ENCODE results near the gene SLC9A8. TPM values are rescaled to one million over a fixed set of nuclear protein-coding genes. Genes with fewer than 3 reads are reported as not detected.
A peak's percentile ranks its signal among the peaks of the same experiment; 100 is the strongest.

SLC9A8 gene
- polyA plus RNA-seq, 1 experiment, result 2.3 TPM

- no peak for DNase-seq (ENCODE audit: low read depth, low spot score)
- Histone ChIP-seq H3K9me3 (ENCODE audit: control insufficient read depth, insufficient read depth, low read length) (no peaks in the 10 kb centered on the region), H3K27me3 (ENCODE audit: control insufficient read depth, insufficient read depth, low read length) (no peaks in the 10 kb centered on the region), H3K27ac (ENCODE audit: low read depth, low read length) (no peak overlapping the region), H3K4me3 (ENCODE audit: low read depth, low read length) (no peak overlapping the region)
- POLR2A ChIA-PET, result no interaction called here
- CTCF ChIA-PET, result interaction anchor here (5.1 kb wide), 1 partner anchor 15 kb away, joined by 29 read pairs; no protein-coding TSS in a partner anchor
- TF ChIP-seq CTCF (IDR thresholded peaks at IDR 0.05; ENCODE audit: low read depth, low read length), result no peak
These were observed 18.6 kb downstream of the SLC9A8 start for GRCh38 chr20:49831022-49831769.

GRCh38 chr20:49831770-49832631 lies 19.4 kb downstream of the SLC9A8 start:
- CTCF ChIA-PET, result interaction anchor here (5.1 kb wide), 1 partner anchor 14 kb away, joined by 29 read pairs; no protein-coding TSS in a partner anchor
- Histone ChIP-seq H3K27me3 (ENCODE audit: control insufficient read depth, insufficient read depth, low read length) (no peaks in the 10 kb centered on the region), H3K9me3 (ENCODE audit: control insufficient read depth, insufficient read depth, low read length) (no peaks in the 10 kb centered on the region), H3K4me3 (ENCODE audit: low read depth, low read length) (no peak overlapping the region), H3K27ac (ENCODE audit: low read depth, low read length) (peak overlapping the region; percentile 39)
- no peak for TF ChIP-seq CTCF (IDR thresholded peaks at IDR 0.05; ENCODE audit: low read depth, low read length)
- DNase-seq (ENCODE audit: low read depth, low spot score), result no peak
- POLR2A ChIA-PET, result interaction anchor here (0.6 kb wide), 1 partner anchor 9 kb away, joined by 4 read pairs; no protein-coding TSS in a partner anchor

- POLR2A ChIA-PET, result interaction anchor here (0.6 kb wide), 1 partner anchor 8 kb away, joined by 4 read pairs; no protein-coding TSS in a partner anchor
- CTCF ChIA-PET, result interaction anchor here (5.1 kb wide), 1 partner anchor 13 kb away, joined by 29 read pairs; no protein-coding TSS in a partner anchor
- Histone ChIP-seq H3K27ac (ENCODE audit: low read depth, low read length) (peak overlapping the region; percentile 39), H3K27me3 (ENCODE audit: control insufficient read depth, insufficient read depth, low read length) (no peaks in the 10 kb centered on the region), H3K4me3 (ENCODE audit: low read depth, low read length) (no peak overlapping the region), H3K9me3 (ENCODE audit: control insufficient read depth, insufficient read depth, low read length) (no peaks in the 10 kb centered on the region)
- DNase-seq (ENCODE audit: low read depth, low spot score), result no peak
- no peak for TF ChIP-seq CTCF (IDR thresholded peaks at IDR 0.05; ENCODE audit: low read depth, low read length)
These were observed 20.2 kb downstream of the SLC9A8 start for GRCh38 chr20:49832632-49833327.

GRCh38 chr20:49833483-49833882 lies 20.9 kb downstream of the SLC9A8 start:
- POLR2A ChIA-PET, result no interaction called here
- TF ChIP-seq CTCF (IDR thresholded peaks at IDR 0.05; ENCODE audit: low read depth, low read length), result no peak
- H3K27ac ChIP-seq (ENCODE audit: low read depth, low read length), result no peak overlapping the region
- H3K27me3 ChIP-seq (ENCODE audit: control insufficient read depth, insufficient read depth, low read length), result no peaks in the 10 kb centered on the region
- no peaks in the 10 kb centered on the region for H3K9me3 ChIP-seq (ENCODE audit: control insufficient read depth, insufficient read depth, low read length)
- no peak overlapping the region for H3K4me3 ChIP-seq (ENCODE audit: low read depth, low read length)
- DNase-seq (ENCODE audit: low read depth, low spot score), result no peak
- CTCF ChIA-PET, result interaction anchor here (5.1 kb wide), 1 partner anchor 13 kb away, joined by 29 read pairs; no protein-coding TSS in a partner anchor

Data from AG04450 (cell line).